ENCODE measurements around the gene TMEM232.

GRCh38 chr5:110752953-110753352 lies 26.5 kb upstream of the TMEM232 start:
- TF ChIP-seq EZH2phosphoT487 (IDR thresholded peaks at IDR 0.05; ENCODE audit: borderline replicate concordance, low read depth, low read length) = no peak
- no peak for TF ChIP-seq CTCF (conservative IDR thresholded peaks at IDR 0.05; ENCODE audit: low read length)

Data from OCI-LY7 (cell line).